GM18502 (cell line): ENCODE results near the gene OR2T29.
"Not testable (repeated sequence)": the region's sequence is repeated elsewhere in the genome, so short reads cannot be mapped to it uniquely, and the experiment has no call there.

ENCODE experiments used
- ATAC-seq: cut with Tn5 transposase; IDR thresholded peaks from one replicate; pipeline ENCODE4 v1.9.1; 2021; ENCODE audit warnings: mild to moderate bottlenecking; ENCODE audit not compliant: unreplicated experiment, poor library complexity

The OR2T29 gene

GRCh38 chr1:248521856-248522255 is 40.7 kb downstream of the OR2T29 start:
- no peak for ATAC-seq

GRCh38 chr1:248510217-248510616 is 52.4 kb downstream of the OR2T29 start:
- ATAC-seq = peak; percentile 57

- ATAC-seq = not testable (repeated sequence)
These were observed 54.8 kb downstream of the OR2T29 start, which contains the start of gene OR2G6 for GRCh38 chr1:248507773-248508172. TSS of gene OR2G6 (plus strand) at chr1:248508073. CDS start at chr1:248521647, 13,574 bp downstream.
